Endodermal cell (in vitro differentiated cells): Measurements from ENCODE around the gene CCL1. TPM values are rescaled to one million over a fixed set of nuclear protein-coding genes. Genes with fewer than 3 reads are reported as not detected.

Experiments
- DNase-seq: peaks from one replicate; pipeline ENCODE4 v3.0.0-alpha.2; 2017
- H3K27ac ChIP-seq: 2 replicates; pipeline ENCODE4 v1.5.1; 2013; ENCODE audit warnings: mild to moderate bottlenecking, low read depth, low read length, moderate library complexity
- H3K27me3 ChIP-seq: 2 replicates; pipeline ENCODE4 v1.6.1; 2013; ENCODE audit warnings: mild to moderate bottlenecking, low read length, moderate library complexity; ENCODE audit not compliant: insufficient read depth, control insufficient read depth, poor library complexity, severe bottlenecking
- H3K36me3 ChIP-seq: 2 replicates; pipeline ENCODE4 v1.7.0; 2013; ENCODE audit warnings: mild to moderate bottlenecking, low read length, moderate library complexity; ENCODE audit not compliant: control insufficient read depth, insufficient read depth
- H3K4me1 ChIP-seq: one replicate; pipeline ENCODE4 v1.7.0; 2013; ENCODE audit warnings: low read length; ENCODE audit not compliant: control insufficient read depth, insufficient read depth
- H3K4me3 ChIP-seq: 2 replicates; pipeline ENCODE4 v1.5.1; 2013; ENCODE audit warnings: mild to moderate bottlenecking, low read length, moderate library complexity
- H3K9ac ChIP-seq: 2 replicates; pipeline ENCODE4 v1.6.1; 2013; ENCODE audit warnings: mild to moderate bottlenecking, low read length, moderate library complexity; ENCODE audit not compliant: poor library complexity, severe bottlenecking; ENCODE audit errors: extremely low read depth
- H3K9me3 ChIP-seq: 2 replicates; pipeline ENCODE4 v1.6.1; 2013; ENCODE audit warnings: mild to moderate bottlenecking, low read length, moderate library complexity; ENCODE audit not compliant: control insufficient read depth
- H3K27ac Mint-ChIP-seq: 2 replicates; pipeline ENCODE4 v1.8.0; 2020; ENCODE audit warnings: mixed read lengths
- H3K27me3 Mint-ChIP-seq: 2 replicates; pipeline ENCODE4 v1.8.0; 2021; ENCODE audit warnings: mild to moderate bottlenecking, mixed read lengths; ENCODE audit not compliant: insufficient read depth
- H3K36me3 Mint-ChIP-seq: 2 replicates; pipeline ENCODE4 v1.8.0; 2020; ENCODE audit warnings: low read depth, mixed read lengths
- H3K4me1 Mint-ChIP-seq: 2 replicates; pipeline ENCODE4 v1.8.0; 2020; ENCODE audit warnings: mixed read lengths
- H3K4me3 Mint-ChIP-seq: 2 replicates; pipeline ENCODE4 v1.8.0; 2020; ENCODE audit warnings: mild to moderate bottlenecking, moderate library complexity, mixed read lengths
- H3K9me3 Mint-ChIP-seq: 2 replicates; pipeline ENCODE4 v1.8.0; 2020; ENCODE audit warnings: mild to moderate bottlenecking, mixed read lengths
- CTCF ChIP-seq: fragments of 200-600 bp; sonication (generic); conservative IDR thresholded peaks from 2 replicates; pipeline ENCODE4 v1.5.0; 2021; ENCODE audit warnings: antibody characterized with exemption, mild to moderate bottlenecking
- WGBS, 2 experiments: methylation state at CpG; one replicate each; pipeline versions ENCODE4 v1.1.5 to v1.1.7; 2013; ENCODE audit warnings: missing lambda C conversion rate in 2 of 2, mixed read lengths in 1 of 2; ENCODE audit not compliant: insufficient coverage in 1 of 2, insufficient read length in 1 of 2; 5-methylcytosine and 5-hydroxymethylcytosine counted together
- total RNA-seq, 2 donors: library from RNA; stranded (reverse); fragmentation: NEBNext Ultra II Directional in 1 of 2; extraction: Animal tissue kit (Norgen Biotek cat#: 25700) in 1 of 2; gene quantifications; 2 replicates in 1 of 2; 3 replicates in 1 of 2; pipeline ENCODE4 v1.2.1, GENCODE V29; 2021

CCL1 gene
- total RNA-seq, 2 donors from 2014 or later, result not detected

- Mint-ChIP-seq H3K36me3 (no peaks in the 10 kb centered on the region), H3K4me1 (peaks cover 11% of the 10 kb centered on the region), H3K9me3 (no peaks in the 10 kb centered on the region), H3K27ac (no peak overlapping the region), H3K4me3 (no peak overlapping the region), H3K27me3 (peaks cover 28% of the 10 kb centered on the region)
- H3K36me3 ChIP-seq, result no peaks in the 10 kb centered on the region
- no peaks in the 10 kb centered on the region for H3K9me3 ChIP-seq
- no peak overlapping the region for H3K4me3 ChIP-seq
- H3K9ac ChIP-seq, result no peak overlapping the region
- H3K4me1 ChIP-seq, result no peaks in the 10 kb centered on the region
- peak; percentile 42 for DNase-seq
- no peak for TF ChIP-seq CTCF
- WGBS, 2 experiments, result 90 to 93% methylated on average over 5 of the region's 5 CpGs
- no peak overlapping the region for H3K27ac ChIP-seq
- H3K27me3 ChIP-seq, result peaks cover 7% of the 10 kb centered on the region
These were observed 7.5 kb upstream of the CCL1 start for GRCh38 chr17:34370376-34370996.

GRCh38 chr17:34369571-34369970 lies 6.5 kb upstream of the CCL1 start:
- 88% methylated on average over 3 of the region's 3 CpGs; no CpG with 5 or more reads in 1 of the 2 experiments for WGBS, 2 experiments
- Histone ChIP-seq H3K4me3 (no peak overlapping the region), H3K36me3 (no peaks in the 10 kb centered on the region), H3K4me1 (no peaks in the 10 kb centered on the region), H3K27me3 (peaks cover 7% of the 10 kb centered on the region), H3K27ac (no peak overlapping the region), H3K9me3 (no peaks in the 10 kb centered on the region), H3K9ac (no peak overlapping the region)
- peak; percentile 44 for DNase-seq
- peaks cover 11% of the 10 kb centered on the region for H3K4me1 Mint-ChIP-seq
- no peaks in the 10 kb centered on the region for H3K36me3 Mint-ChIP-seq
- peaks cover 25% of the 10 kb centered on the region for H3K27me3 Mint-ChIP-seq
- H3K4me3 Mint-ChIP-seq, result no peak overlapping the region
- H3K9me3 Mint-ChIP-seq, result no peaks in the 10 kb centered on the region
- TF ChIP-seq CTCF, result no peak
- no peak overlapping the region for H3K27ac Mint-ChIP-seq

GRCh38 chr17:34368946-34369500 lies 6.0 kb upstream of the CCL1 start:
- peaks cover 25% of the 10 kb centered on the region for H3K27me3 Mint-ChIP-seq
- Histone ChIP-seq H3K4me3 (no peak overlapping the region), H3K9me3 (no peaks in the 10 kb centered on the region), H3K4me1 (no peaks in the 10 kb centered on the region), H3K9ac (no peak overlapping the region), H3K36me3 (no peaks in the 10 kb centered on the region), H3K27me3 (peaks cover 11% of the 10 kb centered on the region), H3K27ac (no peak overlapping the region)
- H3K36me3 Mint-ChIP-seq, result no peaks in the 10 kb centered on the region
- H3K4me1 Mint-ChIP-seq, result peaks cover 11% of the 10 kb centered on the region
- peak; percentile 36 for DNase-seq
- TF ChIP-seq CTCF, result no peak
- H3K27ac Mint-ChIP-seq, result no peak overlapping the region
- 50 to 71% methylated on average over 2 to 4 of the region's 4 CpGs for WGBS, 2 experiments
- H3K4me3 Mint-ChIP-seq, result no peak overlapping the region
- H3K9me3 Mint-ChIP-seq, result no peaks in the 10 kb centered on the region
